SHP77 (cell line): ENCODE data around the gene LRRC71.
"Not testable (repeated sequence)": the region's sequence is repeated elsewhere in the genome, so short reads cannot be mapped to it uniquely, and the experiment has no call there.

Experiments
- DNase-seq, 2 experiments: peaks; one replicate each; lab custom pipeline; 2025; lab: John Stamatoyannopoulos, UW

LRRC71 gene

DNA sequence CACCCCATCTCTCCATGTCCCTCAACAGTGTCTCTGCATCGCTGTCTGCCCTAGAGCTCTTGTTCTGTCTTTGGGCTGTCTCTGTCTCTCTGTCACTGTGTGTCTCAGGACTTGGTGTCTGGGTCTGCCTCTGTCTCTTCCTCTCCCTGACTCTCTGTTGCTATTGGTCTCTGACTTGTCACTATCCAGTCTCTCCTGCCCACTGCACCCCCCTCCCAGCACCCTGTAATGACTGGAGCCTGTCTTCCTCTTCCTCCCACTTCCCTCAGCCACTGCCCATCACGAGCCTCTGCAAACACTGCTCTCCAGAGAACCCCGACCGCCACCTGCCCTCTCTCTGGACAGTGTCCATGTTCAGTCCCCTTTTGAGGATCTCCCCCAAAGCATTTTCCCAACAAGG, 14.8 kb upstream of the LRRC71 start:
- no peak for DNase-seq

DNA sequence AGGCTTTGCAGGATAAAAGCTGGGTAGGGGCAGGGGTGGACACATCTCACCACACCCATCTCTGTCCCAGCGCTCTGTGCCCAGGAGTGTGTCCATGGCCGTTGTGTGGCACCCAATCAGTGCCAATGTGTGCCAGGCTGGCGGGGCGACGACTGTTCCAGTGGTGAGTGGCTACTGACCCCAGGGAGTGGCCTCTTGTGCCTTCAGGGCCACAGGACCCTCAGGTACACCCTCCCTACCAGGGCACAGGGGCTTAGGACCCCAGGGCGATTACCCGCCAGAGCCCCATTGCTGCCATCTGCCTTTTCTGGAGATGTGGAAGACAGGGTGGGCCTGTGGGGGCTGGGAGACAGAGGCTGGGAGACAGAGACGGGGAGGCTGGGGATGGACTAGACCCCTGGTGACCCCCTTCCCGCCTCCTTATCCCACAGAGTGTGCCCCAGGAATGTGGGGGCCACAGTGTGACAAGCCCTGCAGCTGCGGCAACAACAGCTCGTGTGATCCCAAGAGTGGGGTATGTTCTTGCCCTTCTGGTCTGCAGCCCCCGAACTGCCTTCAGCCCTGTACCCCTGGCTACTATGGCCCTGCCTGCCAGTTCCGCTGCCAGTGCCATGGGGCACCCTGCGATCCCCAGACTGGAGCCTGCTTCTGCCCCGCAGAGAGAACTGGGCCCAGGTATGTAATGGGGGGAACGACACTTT, 14.1 kb upstream of the LRRC71 start:
- DNase-seq, result no peak

DNA sequence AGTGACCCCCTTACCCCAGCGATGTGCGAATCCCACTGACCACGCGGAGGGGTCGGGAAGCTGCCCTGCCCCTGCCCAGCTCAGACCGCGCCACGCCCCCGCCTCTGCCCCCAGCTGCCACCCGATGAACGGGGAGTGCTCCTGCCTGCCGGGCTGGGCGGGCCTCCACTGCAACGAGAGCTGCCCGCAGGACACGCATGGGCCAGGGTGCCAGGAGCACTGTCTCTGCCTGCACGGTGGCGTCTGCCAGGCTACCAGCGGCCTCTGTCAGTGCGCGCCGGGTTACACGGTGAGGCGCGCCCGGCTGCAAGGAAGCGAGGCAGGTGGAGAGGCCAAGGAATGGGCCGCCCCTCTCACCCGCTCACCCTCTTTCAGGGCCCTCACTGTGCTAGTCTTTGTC, 11.9 kb upstream of the LRRC71 start:
- DNase-seq, result no peak

DNA sequence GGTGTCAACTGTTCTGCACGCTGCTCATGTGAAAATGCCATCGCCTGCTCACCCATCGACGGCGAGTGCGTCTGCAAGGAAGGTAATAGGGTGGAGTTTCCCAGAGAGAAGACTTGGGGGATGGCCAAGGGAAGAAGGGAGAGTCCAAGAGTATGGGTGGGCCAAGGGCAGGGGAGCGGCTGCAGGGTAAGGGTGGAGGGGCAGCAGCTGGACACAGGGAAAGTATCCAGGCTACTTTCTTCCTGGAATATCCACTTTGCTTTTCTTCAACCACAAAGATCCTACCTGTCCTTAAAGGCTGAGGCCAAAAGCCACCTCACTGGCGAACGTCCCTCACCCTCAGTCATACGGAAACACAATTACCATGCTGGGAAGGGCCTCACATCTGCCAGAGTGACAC, 11.5 kb upstream of the LRRC71 start:
- no peak for DNase-seq

DNA sequence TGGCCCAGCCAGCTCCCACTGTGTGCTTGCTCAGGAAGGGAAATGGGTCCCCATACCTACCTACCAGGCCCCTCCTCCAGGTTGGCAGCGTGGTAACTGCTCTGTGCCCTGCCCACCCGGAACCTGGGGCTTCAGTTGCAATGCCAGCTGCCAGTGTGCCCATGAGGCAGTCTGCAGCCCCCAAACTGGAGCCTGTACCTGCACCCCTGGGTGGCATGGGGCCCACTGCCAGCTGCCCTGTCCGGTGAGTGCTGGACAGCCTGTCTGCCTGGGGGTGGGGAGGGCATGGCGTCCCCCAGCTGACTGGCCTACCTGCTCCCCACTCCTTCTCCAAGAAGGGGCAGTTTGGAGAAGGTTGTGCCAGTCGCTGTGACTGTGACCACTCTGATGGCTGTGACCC, 10.8 kb upstream of the LRRC71 start:
- DNase-seq, result no peak

DNA sequence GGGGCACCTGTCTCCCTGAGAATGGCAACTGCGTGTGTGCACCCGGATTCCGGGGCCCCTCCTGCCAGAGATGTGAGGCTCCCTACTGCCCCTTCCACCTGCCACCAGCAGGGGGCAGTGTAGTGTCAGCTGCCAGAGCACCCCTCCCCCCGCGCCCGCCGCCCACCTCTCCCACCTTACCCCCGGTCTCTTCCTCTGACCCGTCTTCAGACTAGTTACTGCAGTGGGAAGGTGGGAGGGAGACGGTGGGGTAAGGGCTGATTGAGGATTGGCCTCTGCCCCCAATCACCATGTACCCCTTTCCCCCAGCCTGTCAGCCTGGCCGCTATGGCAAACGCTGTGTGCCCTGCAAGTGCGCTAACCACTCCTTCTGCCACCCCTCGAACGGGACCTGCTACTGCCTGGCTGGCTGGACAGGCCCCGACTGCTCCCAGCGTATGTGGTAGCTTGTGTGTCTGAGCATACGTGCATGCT, 10.1 kb upstream of the LRRC71 start:
- DNase-seq, result peak in 1 of 2 experiments; percentile 30

DNA sequence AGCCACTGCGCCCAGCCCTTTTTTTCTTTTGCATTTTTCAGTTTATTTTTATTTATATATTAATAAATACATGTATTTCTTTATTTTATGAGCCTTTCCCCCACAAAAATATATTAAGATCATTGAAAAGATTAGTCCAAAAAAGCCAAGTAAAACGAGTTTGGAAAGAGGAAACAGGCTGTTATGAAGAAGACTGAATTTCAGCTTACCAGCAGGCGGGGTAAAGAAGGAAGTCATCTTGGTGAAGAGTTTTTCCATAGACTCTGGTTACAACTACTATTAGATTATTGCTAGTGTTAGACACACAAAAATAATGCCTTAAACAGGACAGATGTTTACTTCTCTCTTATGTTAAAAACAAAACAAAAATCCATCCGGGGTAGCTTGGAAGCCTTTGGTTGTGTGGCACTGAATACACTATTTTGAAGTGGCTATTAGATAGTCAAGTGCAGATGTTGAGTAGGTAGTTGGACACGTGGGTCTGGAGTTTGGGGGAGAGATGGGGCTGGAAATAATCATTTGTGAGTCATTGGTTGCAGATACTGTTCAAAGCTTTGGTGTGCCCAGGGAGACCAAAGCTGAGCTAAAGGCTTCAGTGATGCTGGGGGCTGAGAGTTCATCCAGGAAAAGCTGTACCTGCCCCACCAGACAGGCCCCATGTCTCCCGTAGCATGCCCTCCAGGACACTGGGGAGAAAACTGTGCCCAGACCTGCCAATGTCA, 8.7 kb upstream of the LRRC71 start:
- no peak for DNase-seq

DNA sequence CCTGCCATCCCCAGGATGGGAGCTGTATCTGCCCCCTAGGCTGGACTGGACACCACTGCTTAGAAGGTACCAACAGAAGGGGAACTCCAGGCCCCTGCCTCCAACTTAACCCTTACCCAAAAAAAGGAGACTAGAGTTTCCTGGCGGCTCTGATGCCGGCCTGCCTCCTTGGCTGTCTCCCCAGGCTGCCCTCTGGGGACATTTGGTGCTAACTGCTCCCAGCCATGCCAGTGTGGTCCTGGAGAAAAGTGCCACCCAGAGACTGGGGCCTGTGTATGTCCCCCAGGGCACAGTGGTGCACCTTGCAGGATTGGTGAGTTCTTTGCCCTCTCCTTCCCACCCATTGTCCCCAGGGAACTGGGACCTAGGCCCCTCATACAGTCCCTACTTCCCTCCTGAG, 8.1 kb upstream of the LRRC71 start:
- DNase-seq, result no peak

DNA sequence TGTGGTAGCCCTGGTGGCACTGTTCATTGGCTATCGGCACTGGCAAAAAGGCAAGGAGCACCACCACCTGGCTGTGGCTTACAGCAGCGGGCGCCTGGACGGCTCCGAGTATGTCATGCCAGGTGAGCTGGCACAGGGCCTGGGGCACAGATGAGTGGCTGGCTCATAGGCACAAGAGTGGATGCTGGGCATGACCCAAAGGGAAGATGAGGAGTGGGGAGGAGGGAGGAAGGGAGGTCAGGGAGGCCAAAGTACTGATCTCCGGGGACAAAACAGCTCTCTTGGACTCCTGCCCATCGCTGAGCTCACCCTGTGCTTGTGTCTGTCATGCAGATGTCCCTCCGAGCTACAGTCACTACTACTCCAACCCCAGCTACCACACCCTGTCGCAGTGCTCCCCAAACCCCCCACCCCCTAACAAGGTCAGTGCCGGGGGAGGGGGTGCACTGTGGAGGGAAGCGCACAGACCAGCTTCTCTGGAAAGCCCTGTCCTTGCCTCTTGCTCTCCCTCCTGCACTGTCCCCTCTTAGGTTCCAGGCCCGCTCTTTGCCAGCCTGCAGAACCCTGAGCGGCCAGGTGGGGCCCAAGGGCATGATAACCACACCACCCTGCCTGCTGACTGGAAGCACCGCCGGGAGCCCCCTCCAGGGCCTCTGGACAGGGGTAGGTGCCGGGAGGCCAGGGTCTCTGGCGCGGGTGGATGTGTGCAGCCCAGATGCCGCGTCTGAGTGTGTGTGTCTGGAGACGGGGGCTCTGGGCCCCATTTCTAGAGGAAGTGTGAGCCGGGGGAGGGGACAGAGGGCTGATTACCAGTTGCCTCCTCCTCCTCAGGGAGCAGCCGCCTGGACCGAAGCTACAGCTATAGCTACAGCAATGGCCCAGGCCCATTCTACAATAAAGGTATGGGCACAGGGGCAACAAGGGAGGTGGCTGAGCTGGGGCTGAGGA, 7.3 kb upstream of the LRRC71 start:
- DNase-seq, result peak; percentile 18 to 59

DNA sequence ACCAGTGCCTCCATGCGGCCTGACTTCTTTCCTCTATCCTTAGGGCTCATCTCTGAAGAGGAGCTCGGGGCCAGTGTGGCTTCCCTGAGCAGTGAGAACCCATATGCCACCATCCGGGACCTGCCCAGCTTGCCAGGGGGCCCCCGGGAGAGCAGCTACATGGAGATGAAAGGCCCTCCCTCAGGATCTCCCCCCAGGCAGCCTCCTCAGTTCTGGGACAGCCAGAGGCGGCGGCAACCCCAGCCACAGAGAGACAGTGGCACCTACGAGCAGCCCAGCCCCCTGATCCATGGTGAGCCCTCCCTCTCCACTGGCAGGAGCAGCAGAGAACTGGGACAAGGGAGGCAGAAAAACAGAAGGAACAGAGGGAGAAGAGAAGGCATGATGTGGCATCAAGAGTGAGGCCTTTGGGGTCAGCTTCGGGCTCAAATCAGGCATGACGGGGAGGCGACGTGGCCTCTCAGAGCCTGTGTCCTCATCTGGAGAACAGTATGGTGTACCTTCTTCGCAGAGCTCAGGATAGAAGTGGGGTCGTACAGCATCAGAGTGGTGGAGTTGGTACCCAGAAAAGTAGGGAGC, 6.5 kb upstream of the LRRC71 start:
- DNase-seq, result no peak

DNA sequence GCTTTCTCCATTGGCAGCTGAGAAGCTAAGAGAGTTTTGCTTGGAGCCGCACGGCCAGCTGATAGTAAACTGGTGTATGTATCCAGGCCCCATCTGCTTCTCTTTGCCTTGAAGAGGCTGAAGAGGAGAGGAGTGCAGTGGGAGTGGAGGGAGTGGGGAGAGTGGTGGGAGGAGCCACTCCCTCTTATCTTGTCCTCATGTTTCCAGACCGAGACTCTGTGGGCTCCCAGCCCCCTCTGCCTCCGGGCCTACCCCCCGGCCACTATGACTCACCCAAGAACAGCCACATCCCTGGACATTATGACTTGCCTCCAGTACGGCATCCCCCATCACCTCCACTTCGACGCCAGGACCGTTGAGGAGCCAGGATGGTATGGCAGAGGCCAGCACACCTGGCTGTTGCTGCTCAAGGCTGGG, 6.0 kb upstream of the LRRC71 start:
- DNase-seq, result no peak

DNA sequence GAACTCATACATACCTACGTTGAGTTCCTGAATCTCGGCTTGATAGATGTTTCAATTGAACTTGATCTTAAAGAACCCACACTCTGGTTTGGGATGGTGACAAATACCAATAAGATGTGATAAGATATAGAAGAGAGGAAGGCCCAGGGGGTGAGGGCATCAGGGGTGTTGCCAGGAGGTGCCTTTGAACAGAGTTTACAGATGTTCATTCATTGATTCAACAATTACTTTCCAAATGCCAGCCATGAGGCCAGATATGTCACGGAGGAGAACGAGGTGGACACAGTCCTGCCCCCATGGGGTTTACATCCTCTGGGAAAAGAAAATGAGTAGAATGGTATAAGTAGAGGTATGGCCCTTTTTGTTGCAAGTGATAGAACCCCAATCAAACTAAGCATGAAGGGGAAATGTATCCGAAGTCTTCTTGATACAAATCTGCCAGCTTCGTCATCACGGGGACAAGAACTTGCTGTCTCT, 659 bp downstream of the LRRC71 start:
- no peak for DNase-seq

DNA sequence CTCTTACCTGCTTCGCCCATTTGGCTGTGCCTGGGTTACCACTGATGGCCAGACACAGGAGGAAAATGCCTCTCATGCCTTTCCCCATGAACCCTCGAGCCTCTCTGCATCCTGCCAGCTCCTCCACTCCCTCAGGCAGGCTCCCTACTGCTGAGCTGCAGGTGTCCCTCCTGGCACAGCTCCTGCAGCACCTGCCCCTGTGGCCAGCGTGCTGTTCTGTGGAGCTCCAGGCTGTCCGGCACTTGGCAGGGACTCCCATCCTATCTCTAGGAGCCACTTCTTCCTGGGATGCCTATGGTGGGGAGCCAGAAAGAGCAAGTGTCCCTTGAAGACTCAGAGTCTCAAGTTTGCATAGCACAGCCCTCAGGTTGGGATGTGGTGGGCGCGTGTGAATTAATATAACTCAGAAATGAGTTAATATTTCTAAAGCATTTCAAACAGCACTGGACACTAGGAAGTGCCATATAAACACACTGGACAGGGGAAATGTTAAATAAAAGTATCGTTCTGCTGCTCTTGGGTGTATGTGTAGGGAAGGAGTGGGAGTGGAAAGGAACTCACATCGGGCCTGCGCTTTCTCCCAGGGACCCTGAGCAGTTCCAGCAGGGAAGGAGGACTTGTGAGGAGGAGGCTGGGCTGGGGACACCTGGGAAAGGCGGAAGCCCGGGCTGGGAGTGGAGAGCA, 2.7 kb downstream of the LRRC71 start:
- DNase-seq, result peak in 1 of 2 experiments; percentile 14

DNA sequence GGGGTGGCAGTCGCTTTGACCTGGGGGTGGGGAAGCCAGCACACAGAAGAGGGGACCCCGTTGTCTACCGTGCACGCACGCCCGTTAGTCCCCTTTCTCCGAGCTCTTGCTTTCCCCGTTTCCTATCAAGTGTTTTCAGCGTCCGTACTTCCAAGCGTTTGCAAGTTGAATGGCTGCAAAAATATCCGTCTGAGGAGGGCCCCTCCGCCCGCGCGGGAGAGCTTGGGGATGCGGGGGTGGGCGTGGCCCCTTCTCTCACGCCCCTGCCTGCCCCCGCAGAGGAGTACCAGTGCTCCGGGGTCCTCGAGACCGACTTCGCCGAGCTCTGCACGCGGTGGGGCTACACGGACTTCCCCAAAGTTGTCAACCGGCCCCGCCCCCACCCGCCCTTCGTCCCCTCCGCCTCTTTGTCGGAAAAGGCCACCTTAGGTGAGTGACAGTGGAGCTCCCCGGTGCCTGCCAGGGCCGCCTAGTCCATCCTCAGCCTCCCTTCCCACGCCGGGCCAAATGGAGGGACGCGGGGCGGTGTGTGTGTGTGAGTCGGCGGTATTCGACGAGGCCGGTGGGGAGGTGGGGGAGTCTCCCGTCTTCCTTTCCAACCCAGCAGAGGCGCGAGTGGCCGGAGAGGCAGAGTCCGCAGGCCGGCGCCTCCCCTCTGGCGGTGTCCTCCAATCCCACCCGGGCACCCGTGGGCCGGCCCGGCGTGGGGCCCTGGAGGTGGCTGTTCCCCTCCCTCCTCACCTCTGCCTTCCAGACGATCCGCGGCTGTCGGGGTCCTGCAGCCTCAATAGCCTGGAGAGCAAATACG, 3.4 kb downstream of the LRRC71 start:
- no peak for DNase-seq

DNA sequence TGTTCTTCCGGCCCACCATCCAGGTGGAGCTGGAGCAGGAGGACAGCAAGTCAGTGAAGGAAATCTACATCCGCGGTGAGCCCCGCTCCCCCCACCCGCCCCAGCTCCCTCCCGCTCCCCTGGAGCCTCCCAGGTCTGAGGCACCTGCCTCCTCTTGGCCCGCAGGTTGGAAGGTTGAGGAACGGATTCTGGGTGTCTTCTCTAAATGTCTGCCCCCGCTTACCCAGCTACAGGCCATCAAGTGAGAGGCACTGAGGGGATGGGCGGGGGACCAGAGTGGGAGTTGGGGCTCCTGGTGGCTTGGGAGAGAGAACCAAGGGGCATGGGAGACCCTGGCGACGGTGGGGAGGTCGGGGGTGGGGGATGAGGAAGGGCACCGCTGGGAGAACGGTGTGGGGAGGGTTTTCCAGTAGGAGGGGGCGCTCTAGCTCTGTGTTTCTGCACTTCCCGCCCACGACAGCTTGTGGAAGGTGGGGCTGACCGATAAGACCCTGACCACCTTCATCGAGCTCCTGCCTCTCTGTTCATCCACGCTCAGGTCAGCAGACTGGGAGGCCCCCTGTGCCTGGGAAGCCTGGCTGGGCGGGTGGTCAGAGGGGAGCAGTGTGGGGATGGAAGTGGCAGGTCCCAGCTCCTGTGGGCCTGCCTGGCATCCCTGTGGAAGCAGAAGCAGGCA, 4.2 kb downstream of the LRRC71 start:
- DNase-seq, result no peak

DNA sequence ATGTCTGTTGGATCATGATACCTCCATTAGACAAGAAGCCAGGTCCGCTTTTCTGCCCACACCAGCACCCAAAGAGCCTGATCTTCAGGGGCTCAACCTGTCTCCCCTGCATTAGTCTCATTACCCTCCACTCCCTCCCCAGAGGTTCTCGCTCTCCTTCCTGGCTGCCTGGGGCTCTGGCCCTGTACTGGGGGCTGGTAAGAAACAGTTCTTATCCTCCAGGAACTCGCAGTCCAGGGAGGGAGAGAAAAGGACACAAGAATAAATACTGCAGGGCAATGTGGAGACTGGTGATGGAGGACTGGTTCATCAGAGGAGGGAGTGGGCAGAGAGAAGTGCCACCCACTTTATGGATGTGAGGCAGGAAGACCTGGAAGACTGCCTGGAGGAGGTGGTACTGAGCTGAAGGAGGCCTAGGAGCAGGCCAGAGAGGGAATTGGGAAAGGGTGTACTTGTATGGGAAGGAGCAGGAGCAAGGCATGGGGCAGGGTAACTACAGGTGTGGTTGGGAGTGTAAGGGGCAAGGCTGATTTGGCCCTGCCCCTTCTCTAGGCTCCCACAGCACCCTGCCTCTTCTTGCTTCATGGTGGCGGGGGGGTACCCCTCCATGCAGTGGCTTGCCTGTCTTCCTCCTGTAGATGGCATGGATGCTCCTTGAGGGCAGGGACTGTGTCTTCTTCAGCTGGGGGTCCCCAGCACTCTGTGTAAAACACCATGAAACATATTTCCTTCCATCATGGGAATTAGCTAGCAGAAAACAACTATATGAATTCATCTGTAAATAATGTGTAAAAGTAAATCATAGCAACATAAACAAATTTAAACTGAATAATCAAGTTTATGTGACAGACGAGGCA, 5.0 kb downstream of the LRRC71 start:
- no peak for DNase-seq

DNA sequence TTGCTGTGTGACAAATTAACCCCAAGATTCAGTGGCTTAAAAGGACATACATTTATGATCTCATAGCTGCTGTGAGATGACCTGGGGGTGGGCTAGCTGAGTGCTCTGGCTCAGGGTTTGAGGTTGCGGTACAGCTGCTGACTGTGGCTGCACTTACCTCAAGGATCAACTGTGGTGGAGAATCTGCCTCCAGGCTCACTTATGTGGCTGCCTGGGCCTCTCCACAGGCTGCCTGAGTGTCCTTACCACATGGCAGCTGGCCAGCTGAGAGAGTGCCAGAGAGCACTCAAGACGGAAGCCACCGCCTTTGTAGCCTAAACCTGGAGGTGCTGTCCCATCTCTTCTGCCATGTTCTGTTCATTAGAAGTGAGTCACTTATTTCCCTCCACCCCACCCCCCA, 5.7 kb downstream of the LRRC71 start:
- DNase-seq, result peak in 1 of 2 experiments; percentile 20

DNA sequence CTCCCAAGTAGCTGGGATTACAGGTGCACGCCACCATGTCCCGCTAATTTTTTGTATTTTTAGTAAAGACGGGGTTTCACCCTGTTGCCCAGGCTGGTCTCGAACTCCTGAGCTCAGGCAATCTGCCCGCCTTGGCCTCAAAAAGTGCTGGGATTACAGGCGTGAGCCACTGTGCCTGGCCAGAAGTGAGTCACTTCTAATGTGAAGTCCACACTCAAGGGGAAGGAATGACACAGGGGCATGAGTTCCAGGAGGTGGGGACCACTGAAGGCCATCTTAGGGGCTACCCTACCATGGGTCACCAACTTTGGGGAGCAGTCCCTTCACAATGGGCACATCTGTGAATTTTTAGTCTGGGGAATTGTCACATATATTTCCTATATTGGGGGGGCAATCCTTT, 6.3 kb downstream of the LRRC71 start:
- not testable (repeated sequence) for DNase-seq
